ENCODE data around the gene TRIM72.
"Not testable (repeated sequence)": the region's sequence is repeated elsewhere in the genome, so short reads cannot be mapped to it uniquely, and the experiment has no call there.

TRIM72 gene

DNA sequence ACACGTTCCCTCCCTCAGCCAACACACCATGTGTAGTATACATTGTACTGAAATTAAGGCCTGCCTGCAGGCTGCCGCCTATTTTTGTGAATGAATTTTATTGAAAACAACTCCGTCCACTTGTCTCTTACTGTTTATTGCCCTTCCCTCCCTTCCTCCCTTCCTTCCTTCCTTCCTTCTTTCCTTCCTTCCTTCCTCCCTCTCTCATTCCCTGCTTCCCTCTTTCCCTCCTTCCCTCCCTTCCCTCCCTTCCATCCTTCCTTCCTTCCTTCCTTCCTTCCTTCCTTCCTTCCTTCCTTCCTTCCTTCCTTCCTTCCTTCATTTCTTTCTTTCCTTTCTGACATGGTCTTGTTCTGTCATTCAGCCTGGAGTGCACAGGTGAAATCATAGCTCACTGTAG lies 48.2 kb downstream of the TRIM72 start:
- no peak for DNase-seq

DNA sequence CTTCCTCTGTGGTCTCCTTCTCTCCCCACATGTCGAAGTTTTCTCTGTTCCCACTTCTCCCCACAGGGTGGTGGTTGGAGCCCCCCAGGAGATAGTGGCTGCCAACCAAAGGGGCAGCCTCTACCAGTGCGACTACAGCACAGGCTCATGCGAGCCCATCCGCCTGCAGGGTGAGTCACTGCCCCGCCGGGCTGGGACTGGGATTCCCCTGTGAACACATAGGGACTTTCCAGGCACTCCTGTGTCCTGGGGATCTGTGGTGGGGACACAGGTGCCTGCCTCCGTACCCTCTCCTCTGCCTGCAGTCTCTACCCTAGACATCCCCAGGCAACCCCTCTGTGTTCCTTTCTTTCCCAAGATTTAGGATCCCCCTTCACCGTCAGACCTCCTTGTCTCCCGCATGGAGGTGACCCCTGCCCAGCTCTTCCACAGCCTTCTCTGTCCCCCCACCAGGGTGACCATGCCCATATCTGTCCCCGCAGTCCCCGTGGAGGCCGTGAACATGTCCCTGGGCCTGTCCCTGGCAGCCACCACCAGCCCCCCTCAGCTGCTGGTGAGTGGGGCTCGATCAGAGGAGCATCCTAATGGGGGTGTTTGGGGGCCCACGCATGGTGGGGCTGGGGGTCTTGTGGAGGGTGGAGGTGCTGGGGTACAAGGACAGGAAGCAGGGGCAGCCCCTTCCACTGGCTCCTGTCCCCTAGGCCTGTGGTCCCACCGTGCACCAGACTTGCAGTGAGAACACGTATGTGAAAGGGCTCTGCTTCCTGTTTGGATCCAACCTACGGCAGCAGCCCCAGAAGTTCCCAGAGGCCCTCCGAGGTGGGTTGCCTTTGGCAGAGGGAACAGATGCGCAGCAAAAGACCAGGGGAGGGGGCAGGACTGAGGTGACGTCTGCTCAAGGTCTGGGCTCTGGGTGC lies 51.7 kb downstream of the TRIM72 start:
- DNase-seq = no peak

DNA sequence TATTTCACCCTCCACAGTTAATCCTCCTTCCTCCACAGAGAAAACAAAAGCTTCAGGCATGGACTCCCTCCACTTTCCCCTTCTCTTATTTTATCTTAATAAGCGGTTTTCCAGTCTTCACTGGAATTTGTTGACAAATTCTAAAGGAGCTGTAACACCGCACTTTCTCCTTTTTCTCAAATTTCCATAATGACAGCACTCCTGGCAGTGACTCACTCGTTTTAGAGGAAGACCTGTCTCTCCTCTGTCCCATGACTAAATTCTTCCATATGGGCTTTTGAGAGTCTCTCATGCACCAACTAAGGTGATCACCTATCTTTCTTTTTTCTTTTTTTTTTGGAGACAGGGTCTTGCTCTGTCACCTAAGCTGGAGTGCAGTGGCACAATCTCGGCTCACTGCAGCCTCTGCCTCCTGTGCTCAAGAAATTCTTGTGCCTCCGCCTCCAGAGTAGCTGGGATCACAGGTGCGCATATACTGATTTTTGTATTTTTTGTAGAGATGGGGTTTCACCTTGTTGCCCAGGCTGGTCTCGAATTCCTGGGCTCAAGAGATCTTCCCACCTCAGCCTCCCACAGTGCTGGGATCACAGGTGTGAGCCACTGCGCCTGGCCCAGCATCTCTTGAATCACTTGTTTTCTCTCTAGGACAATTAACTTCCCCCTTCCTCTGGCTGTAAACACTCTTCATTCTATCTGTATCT lies 53.6 kb downstream of the TRIM72 start:
- no peak for DNase-seq

DNA sequence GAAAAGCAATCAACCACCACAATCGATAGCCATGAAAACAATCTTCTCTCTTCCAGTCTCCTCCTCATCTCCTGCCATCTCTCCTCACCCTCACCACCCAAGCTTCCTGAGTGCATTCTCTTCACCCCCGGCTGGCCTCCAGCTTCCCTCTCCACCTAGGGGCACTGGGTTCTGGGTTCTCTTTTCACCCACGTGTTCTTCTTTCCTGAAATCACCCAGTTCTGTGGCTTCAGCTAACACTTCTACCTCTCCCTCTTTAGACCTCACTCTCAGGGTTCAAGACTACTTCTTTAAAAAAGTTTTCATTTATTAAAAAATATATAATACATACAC lies 54.1 kb downstream of the TRIM72 start:
- no peak for DNase-seq

DNA sequence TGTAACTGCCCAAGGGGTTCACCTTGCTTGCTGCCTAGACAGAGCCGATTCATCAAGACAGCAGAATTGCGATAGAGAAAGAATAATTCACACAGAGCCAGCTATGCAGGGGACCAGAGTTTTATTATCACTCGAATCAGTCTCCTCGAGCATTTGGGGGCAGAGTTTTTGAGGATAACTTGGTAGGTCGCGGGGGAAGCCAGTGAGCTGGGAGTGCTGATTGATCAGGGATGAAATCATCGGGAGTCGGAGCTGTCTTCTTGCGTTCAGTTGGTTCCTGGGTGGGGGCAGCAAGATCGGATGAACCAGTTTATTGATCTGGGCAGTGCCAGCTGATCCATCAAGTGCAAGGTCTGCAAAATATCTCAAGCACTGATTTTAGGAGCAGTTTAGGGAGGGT lies 55.0 kb downstream of the TRIM72 start:
- no peak for DNase-seq

DNA sequence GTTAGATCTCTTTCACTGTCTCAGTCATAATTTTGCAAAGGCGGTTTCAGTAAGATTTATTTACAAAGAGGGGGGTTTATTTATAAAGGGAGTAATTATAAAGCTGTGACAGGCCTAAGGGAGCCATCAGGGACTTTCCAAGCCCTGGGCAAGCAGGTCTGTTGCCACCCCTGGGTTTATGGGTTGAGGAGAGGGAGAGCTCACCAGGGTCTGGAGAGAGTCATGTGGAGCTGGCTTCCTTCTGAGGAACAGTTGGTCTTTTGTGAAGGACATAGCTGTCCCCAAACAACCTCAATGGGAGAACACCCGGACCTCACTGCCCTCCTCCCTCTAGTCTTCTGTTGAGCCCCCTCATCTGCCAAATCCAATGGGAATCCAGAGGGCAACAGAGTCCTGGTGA lies 55.6 kb downstream of the TRIM72 start:
- DNase-seq = no peak

DNA sequence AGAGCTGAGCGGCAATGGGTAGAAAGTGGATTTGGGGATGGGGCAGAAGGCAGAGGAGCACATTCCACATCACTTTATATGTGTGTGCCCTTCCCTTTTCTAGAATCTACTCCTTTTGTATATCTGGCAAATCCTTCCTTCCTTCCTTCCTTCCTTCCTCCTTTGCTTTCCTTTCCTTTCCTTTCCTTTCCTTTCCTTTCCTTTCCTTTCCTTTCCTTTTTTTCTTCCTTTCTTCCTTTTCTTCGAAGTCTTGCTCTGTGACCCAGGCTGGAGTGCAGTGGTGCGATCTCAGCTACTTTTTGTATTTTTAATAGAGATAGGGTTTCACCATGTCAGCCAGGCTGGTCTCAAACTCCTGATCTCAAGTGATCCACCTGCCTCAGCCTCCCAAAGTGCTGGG lies 56.1 kb downstream of the TRIM72 start:
- not testable (repeated sequence) for DNase-seq

DNA sequence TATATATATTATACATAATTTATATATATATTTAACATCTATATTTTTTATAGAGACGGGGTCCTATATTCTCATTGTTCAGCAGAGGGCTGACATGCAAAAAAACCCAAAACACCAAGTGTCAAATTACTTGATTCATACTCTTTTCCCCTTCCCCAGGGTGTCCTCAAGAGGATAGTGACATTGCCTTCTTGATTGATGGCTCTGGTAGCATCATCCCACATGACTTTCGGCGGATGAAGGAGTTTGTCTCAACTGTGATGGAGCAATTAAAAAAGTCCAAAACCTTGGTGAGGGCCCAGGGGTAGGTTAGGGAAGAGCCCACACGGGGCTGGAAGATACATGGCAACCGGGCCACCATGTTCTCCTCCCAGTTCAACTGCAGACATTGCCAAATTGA lies 56.9 kb downstream of the TRIM72 start:
- DNase-seq = no peak

DNA sequence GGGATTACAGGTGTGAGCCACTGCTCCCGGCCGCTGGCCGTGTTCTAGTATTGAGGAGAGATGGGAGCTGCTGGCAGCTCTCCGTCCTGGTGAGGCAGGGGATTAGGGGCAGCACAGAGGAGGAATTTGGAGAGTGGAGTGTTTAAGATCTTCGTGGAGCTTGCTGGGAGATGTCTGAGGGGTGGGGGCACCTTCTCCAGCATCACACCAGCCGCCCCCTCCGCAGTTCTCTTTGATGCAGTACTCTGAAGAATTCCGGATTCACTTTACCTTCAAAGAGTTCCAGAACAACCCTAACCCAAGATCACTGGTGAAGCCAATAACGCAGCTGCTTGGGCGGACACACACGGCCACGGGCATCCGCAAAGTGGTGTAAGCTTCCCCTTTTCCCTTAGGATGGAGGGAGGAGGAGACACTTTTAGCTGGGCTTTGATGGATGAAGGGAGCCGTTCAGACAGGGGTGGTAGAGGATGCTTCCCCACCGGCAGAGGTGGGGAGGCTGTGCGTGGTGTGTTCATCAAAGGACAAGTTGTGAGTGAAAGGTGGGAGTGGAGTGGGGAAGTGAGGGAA lies 57.8 kb downstream of the TRIM72 start:
- DNase-seq = no peak

DNA sequence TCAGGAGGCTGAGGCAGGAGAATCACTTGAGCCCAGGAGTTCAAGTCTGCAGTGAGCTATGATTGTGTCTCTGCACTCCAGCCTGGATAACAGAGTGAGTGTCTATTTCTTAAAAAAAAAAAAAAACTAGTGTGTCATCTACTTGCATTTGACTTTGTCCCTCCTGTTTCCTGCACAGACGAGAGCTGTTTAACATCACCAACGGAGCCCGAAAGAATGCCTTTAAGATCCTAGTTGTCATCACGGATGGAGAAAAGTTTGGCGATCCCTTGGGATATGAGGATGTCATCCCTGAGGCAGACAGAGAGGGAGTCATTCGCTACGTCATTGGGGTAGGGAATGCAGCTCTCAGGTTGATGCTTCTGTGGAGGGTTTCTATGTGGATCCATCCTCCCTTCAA lies 59.3 kb downstream of the TRIM72 start:
- no peak for DNase-seq

DNA sequence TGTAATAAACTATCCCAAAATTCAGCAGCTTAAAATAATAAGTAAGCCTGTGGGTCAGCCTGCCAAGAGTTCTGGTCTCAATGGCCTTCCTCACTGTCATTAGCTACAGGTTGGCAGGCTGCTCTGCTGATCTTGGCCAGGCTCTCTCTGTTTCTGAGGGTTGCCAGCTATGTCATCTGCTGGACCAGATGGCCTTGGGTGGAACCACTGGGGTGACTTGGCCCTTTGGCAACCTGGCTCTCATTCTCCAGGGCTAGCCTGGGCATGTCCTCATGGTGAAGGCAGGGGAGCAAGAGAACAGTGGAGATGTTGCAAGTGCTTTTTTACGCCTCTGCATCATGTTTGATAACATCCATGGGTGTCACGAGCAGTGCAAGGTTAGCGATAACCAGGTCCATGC lies 59.8 kb downstream of the TRIM72 start:
- DNase-seq = no peak

DNA sequence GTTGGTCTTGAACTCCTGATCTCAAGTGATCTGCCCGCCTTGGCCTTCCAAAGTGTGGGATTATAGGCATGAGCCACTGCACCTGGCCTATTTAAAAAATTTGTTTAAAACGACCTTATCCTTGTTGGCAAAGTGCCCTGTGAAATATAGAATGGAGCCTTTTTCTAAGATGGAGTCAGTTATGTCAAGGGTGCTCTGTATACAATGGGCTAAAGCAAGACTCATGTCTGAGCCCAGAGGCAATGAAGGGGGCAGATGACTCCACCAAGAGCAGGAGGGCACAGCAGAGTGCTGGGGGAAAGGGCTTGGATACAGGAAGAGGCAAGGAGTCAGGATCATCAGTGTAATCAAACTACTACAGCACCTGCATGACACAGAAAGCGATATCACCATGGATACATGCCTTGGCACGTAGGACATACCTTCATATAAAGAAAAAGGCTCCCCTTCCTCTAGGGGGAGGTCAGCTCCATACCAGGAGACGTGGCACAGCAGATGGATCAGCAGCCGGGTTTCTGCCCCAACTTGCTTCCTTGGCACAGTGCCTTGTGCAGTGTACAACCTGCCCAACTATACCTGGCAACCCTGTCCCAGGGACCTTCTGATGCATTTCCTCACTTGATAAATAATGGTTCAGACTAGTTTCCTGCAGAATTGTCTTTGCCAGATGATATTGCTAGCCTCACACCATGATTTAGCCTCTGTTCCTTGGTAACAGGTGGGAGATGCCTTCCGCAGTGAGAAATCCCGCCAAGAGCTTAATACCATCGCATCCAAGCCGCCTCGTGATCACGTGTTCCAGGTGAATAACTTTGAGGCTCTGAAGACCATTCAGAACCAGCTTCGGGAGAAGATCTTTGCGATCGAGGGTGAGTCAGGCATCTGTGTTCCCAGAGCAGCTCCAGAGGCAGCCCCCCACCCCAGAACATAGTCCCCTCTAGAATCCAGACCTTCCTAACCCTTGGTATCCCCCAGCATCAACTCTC lies 61.2 kb downstream of the TRIM72 start:
- no peak for DNase-seq

DNA sequence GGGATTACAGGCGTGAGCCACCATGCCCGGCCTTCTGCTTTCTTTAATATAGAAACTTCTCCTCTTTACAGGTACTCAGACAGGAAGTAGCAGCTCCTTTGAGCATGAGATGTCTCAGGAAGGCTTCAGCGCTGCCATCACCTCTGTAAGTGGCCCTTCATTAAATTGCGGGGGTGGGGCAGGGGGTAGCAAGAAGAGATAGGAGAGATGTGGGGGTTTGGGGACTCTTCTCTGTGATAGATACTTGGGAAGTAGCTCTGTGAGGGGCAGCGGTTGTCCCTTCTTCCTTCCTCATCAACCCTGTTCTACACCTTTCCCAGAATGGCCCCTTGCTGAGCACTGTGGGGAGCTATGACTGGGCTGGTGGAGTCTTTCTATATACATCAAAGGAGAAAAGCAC lies 62.7 kb downstream of the TRIM72 start:
- DNase-seq = no peak

DNA sequence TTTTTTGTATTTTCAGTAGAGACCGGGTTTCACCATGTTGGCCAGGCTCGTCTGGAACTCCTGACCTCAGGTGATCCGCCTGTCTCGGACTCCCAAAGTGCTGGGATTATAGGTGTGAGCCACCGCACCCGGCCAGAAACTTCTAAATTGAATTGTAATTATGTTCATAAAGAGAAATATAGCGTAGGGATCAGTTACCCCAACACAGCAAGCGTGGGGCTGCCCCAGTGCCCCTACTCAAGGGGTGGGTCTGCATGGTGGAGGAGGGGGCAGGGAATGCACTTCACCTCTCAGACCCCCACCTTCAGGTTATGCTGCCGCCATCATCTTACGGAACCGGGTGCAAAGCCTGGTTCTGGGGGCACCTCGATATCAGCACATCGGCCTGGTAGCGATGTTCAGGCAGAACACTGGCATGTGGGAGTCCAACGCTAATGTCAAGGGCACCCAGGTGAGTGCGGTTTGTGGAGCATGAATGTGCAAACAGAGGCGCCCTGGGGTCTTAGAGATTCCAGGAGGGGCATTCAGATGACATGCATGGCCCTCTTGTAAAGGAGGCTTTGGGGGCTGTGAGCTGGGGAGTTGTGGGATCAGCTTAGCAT lies 63.8 kb downstream of the TRIM72 start:
- no peak for DNase-seq

DNA sequence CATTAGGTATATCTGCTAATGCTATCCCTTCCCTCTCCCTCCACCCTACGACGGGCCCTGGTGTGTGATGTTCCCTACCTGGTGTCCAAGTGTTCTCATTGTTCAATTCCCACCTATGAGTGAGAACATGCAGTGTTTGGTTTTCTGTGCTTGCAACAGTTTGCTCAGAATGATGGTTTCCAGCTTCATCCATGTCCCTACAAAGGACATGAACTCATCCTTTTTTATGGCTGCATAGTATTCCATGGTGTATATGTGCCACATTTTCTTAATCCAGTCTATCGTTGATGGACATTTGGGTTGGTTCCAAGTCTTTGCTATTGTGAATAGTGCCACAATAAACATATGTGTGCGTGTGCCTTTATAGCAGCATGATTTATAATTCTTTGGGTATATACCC lies 64.9 kb downstream of the TRIM72 start:
- DNase-seq = not testable (repeated sequence)

Data from NCI-H2227 treated with DMSO at 0.1 percent for 48 hours (cell line).